Fibroblast of skin of scalp (primary cell): ENCODE results near the gene CIPC.

ENCODE experiments used
- DNase-seq: peaks from one replicate; pipeline ENCODE4 v3.0.0-alpha.2; 2013

CIPC gene

DNA sequence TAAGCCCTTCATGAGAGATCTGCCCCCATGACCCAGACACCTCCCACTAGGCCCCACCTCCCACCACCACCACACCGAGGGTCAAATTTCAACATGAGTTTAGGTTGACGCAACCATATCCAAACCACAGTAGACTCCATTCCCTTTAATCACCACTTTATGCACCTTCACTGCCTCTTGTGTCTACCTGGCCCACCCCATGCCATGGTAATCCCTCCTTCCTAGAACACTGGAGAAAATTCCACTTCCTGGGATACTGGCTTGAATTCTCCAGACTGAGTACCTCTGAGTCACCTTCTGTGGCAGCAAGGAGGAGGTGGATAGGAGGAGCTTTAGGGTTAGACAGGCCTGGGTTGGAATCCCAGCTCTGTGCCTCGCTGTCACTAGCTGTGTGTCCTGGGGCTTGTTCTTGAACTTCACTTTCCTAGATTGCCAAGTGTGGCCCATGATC is 26.1 kb upstream of the CIPC start:
- DNase-seq = peak; percentile 14

DNA sequence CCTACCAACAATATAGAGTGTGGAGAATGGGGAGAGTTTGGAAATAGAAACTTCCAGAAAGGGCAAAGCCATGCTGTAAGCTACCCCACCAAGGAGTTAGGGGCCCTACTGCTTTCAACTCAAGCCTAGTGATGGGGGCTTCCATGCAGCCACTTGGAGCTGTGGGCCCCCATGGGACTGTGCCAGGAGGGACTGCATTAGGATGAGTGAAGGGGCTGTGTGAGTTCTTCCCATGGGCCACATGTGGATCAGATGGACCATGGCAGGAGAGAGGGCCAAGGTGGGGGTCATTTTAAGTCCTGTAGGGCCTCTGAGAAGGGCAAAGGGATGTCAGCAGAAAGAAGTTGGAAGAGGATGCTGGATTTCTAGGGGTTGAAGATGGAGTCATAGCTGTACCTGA is 23.1 kb upstream of the CIPC start:
- no peak for DNase-seq

DNA sequence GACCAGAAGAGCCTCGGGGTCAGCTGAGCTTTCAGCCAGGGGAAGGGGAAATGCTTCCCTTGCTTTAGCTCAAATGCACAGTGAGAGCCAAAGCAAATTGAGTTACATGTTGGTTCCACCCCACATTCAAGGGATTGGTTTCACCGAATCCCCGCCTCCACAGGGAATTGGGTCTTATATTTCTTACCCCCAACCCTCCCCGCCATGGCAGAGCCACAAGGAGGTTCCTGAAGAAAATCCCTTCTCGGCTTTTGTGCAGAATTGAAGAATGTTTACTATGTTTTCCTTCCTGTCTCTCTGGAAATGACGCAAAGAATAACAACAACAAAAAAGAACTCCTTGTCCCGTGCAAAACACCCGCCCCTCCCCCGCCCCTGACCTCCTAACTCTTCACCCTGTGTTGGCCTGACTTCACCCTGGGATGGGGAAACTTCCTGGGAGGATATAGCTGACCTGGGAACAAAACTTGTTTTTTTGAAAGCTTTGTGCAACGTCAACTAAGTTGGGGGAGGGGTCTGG is 21.9 kb upstream of the CIPC start:
- DNase-seq = peak; percentile 20

DNA sequence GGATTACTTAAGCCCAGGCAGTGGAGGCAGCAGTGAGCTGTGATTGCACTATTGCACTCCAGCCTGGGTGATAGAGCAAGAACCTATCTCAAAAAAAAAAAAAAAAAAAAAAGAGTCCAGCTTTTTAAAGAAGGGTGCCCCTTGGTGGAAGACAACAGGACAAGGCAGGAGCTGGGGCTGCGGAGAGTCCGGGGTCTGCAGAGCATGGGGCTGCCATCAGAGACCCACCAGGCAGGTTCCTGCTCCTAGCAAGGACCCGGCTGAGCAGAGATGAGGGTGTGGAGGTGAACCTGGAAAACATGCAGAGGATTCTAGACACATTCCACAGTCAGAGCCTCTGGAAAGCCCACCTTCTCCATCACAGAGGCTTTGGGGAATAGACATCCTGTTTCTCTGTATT is 21.0 kb upstream of the CIPC start:
- DNase-seq = no peak

DNA sequence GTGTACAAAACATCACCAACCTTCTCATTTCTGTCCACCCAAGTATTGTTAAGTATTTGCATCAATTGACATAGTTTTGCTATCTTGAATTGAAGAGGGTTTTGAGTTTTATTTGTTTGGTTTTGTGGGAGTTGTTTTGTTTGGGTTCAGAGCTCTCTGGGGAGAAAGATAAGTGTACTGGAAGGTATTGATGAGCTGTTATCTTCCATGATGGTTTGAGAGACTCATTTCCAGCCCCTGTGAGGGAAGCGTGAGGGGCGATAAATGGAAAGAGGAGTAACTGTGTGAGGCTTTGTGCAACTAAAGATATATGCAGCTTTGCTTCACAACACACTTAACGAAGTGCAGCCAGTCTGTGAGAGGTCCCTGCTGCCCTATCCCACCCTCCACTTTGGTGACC is 15.7 kb upstream of the CIPC start:
- no peak for DNase-seq

DNA sequence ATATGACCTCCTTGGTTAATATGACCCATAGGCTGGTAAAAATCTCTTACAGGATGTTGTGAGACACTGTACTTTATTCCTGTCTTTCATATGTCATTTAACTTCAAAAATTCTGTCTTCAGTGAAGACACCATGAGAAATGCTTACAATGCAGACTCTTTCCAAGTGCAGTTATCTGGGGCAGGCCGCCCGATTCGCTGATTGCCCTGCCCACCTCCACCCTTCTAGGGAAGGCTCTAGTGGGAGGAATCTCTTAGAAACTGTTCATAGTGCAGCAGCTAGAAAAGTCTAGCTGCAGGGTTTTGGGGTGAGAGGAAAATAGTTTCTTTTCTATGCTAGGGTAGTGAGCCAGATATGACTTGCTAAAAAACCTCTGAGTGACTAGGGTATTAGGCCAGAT is 15.0 kb upstream of the CIPC start:
- no peak for DNase-seq

DNA sequence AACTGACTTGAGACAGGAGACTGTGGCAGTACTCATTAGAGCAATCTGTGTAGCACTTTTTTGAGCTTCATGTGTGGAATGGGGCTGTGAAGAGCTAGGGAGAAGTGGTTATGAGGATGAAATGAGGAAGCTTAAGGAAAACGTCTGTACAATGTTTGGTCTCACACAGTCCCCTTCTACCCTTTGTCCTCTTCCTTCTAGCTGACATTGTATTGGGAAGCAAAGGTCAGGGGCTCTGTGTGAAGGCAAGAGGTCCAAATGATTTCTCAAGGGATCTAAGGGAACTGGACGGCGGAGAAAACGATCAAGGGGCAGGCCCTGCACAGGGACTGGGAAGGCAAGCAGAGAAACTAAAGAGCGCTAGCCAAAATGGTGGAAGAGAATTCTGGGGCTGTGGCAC is 13.1 kb upstream of the CIPC start:
- no peak for DNase-seq

DNA sequence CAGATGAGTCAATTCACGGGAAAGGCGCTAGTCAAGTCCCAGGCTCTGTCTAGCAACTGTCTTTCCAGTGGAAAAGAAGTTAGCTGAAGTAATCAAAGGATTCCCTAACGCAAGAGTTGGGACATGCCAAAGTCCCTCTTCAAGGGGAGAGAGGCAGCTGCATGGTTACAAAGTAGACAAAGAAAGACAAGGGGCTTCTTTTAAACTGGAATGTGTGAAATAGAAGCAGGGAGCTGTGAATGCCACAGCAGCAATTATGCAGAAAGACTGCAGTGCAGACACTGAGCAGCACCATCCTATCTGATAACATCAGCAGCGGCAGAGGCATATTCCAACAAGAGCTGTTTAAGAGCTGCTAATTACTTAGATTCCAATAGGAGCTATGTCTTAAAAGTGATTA is 12.5 kb upstream of the CIPC start:
- DNase-seq = no peak

DNA sequence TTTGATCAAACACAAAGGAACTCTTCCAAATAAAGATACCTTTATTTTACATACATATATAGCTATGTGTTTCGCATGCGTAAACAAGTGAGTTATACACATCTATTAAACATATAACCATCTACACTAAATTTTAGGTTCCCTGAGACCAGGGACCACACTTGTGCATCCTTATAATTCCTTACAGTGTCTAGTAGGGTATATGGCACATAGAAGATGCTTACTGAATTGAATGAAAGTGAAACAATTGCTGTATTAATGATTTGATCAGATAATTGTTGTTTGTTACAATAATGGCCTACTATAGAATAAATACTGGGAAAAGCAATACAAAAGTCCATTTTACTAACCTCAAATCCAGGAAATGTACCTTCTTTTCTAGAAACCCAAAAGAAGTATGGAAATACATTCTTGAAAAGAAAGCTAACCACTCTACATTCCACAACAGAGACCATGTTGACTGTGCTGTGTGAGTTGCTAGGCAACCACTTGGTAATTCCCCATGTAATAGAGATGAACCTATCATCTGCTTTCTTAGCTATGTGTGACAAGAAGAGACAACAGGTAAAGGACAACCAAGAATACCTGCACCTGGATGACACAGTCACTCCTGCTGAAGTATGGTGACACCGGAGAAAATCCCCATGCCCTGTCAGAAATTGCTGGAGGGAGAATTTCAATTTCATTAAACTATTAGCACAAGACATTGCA is 11.9 kb upstream of the CIPC start:
- DNase-seq = peak; percentile 52

DNA sequence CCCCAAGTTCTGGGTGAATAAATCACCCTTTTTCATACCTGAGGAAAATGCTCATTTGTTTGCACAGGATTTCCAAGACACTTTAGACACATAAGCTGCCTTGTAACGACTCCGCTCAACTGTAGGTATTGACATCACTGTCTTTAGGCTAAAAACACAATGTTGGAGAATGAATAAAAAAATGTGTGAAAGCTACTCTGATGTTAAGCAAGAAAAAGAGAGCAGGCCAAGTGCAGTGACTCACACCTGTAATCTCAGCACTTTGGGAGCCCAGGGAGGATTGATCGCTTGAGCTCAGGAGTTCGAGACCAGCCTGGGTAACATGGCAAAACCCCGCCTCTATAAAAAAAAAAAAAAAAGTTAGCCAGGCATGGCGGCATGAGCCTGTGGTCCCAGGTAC is 11.1 kb upstream of the CIPC start:
- DNase-seq = no peak

DNA sequence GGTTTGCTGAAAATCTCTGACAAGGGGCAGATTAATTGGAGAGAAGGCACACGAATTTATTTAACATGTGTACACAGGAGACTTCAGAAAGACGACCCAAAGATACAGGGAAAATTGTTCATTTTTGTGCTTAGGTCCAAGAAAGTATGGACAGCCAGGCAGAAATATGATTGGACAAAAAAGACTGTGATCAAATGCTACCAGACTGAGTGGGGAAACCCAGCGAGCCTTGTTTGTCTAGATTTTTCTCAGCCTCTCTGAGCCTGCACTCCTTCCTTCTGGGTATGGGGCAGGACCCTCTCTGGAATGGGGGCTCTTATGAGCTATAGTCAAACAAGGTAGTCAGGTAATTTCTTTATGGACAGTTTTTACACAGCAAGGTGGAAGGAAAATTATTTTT is 10.4 kb upstream of the CIPC start:
- no peak for DNase-seq

DNA sequence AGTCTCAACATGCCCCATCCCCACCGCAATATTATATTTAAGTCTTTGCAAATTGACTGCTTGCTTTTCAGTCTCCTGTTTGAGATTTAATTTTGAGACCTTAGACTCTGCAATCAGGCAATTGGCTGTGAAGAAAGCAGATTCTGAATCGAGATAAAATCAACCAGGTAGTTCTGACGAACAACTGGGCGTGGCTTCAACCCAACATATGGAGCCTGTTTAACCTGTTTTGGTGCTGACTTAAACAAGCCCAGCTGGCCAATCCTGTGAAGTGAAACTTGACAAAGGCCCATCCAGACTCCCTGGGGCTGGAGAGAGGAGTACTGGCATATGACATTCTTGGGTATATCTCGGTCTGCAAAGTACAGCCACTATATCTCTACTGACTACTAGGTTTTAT is 9.8 kb upstream of the CIPC start:
- DNase-seq = no peak

DNA sequence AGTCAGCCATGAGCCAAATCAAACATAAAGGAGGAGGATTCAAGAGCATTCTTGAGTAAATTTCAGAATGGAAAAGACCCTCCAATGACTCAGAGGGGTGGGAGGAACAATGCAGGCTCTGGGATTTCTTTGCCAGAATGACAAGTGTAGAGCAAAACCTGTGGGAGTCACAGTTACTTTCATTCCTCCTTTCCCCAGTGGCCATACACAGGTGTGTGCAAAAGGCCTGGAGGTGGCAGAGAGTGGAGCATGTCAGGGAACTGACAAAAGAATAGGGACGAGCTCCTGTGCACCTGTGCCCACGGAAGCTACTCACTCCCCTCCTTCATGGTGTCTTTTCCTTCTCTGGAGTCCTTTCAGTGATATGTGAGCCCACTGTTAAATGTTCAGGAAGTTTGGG is 9.4 kb upstream of the CIPC start:
- no peak for DNase-seq

DNA sequence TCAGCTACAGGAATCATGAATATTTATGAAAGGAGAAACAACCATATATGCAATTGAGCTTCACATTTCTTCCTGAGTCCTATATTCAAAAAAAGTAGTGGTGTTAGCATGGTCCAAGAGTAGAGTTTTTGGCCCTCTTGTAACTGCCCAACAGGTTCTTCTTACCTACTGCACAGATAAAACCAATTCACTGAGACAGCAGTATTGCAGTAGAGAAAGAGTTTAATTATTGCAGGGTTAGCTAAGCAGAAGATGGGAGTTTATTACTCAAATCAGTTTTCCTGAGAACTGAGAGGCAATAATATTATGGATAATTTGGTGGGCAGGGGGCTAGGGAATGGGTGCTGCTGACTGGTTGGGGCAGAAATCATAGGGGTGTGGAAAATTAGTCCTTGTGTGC is 6.5 kb upstream of the CIPC start:
- DNase-seq = no peak

DNA sequence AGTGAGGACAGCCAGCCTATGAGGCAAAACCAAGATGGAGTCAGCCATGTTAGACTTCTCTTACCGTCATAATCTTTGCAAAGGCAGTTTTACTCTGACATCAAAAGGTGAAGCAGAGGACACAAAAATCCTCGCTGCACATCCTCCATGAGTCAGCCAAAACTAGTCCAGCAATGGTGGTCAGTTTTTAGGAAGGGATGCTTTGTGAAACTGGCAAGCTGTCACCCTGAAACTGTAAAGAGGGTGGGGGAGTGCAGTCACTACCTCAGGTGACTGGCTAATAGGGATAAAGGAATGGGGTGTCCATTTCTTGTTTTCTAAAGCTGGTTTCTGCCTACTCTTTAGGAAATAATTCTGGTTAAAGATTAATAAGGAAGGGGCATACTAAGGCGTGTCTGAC is 5.4 kb upstream of the CIPC start:
- no peak for DNase-seq

DNA sequence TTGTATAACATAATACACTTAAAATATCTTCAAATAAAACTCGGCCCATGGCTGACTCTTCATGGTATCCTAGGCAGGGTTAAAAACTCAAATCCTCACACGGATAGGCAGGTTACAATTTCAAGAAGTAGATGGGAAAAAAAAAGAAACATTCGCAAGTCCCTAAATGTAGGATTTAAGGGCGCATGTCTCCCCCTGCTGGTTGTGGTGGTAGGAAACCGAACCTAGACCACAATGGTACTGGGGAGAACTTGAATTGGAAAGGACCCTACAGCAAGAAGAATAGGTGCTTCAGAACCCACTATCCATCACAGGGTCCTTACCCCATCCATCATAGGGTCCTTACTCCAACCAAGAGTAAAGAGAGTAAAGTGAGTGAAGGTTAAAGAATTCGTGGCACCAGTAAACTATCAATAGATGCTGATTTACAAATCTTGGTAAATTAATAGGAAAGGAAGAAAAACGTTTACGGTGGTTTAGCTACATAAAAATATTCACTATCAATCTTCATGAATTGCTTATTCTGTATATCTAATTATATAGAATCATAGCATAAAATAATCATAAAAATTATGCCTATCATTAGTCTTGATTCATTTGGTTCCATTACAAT is 3.3 kb upstream of the CIPC start:
- DNase-seq = peak; percentile 73

DNA sequence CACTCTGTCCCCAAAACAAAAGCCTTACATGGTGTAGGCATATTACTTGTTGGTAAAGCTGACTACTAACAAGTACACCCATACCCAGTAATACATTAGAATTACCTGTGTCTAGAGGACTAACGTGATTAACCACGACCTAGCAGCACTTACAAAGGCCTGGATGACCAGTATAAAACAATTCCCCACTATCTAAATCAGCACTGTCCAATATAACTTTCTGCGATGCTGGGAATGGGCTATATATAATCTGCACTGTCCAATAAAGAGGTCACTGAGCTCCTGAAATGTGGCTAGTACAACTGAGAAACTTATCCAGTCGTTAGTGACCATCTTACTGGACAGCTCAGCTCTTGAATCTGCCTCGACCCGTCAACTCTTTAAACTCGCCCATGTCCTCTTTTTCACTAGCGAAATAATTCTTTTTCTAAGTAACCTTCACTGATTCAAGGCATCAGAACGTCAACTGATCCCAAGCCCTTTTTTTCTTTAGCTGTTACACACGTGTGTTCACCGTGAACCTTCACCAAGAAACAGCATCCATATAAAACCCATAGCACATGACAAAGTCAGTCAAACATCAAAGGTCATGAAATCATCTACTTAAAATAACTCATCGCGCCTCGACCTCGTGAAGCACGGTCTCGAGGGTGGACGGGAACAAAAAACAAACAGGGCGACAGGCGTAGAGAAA is 905 bp upstream of the CIPC start:
- DNase-seq = peak; percentile 1

DNA sequence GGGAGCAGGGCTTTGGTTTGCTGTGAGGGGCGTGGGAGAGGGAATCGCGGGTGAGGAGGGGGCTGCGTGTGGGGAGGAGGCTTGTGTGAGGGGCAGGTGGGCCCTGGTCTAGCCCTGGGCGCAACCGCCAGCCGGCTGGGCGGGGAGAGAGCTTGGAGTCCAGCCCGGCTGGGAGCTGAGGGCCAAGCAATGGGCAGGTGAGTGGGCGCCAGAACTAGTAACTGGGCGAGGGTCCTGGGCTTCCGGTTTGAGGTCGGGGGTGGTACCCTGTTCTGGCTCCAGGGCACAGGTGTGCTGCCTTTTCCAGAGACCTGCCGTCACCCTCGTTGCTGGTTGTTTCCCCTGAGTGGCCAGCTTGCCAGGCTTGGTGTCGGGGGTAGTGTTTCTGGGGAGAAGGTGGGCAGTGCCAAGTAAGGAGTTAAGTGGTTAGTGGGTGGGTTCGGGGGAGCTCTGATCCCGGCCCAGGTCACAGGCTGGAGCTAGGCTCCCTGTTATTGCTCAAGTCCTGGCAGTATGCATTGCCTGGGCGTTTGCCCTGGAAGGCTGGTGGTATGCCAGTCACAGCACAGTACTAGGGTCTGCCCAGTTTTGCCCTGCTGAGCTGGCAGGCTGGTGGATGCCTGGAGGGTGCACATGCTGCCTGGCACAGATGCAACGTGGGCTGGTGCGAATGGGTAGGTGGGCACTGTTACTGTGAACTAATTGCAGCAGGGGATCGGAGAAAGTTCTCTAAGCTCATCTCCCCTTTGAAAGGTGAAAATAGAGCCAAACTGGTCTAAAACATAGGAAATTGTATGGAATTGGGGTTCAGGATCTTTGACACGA is 683 bp downstream of the CIPC start:
- peak; percentile 3 for DNase-seq

DNA sequence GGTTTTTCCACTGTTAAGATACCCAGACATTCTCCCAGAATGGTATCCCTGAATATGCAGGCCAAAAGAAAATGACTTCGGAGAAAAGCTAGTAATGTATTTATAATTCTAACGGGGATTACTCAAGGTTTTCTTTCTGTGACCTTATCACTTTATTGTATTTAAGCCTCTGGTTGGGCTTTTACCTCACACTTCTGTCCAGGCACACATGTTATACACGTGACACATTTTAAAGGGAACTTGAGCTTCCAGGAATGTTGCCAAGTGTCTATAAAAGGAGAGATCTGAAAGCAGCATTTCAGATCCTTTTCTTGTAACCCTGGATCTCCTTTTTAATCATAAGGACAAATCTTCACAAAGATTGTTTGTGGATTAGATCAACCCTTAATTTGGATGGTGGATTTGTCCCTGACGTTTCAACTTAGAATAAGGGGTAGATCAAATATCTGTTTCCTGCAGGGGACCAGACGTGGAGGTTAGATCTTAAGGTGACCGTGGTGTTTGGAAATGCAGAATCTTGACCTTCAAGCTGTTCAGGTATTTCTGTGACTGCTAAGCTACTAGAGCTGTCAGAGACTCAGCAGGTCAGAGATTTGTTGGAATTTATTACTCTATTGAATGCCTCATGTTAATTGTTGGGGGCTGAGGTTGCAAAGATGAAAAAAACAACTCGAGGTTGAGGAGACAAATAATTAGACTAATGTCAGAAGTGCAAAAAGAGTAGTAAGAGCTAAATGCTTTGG is 1.5 kb downstream of the CIPC start:
- DNase-seq = peak; percentile 65

DNA sequence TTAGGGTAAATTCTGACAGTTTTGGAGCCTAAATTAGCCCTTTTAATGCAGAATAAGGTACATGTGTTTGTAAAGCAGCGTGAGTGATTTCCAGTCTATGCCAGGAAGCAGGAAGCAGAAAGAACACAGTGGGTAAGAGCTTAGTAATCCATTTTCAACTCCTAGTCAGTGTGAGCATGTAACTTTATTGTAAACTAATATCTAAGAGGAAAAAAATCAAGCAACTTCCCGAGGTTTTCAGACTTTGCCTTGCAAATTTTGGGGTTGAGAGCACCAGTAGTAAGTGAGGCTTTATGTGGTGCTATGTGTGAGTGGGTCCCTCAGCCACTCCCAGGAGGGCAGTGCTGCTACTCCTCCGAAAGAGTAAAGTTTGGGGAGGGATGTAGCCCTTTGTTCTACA is 2.9 kb downstream of the CIPC start:
- no peak for DNase-seq

DNA sequence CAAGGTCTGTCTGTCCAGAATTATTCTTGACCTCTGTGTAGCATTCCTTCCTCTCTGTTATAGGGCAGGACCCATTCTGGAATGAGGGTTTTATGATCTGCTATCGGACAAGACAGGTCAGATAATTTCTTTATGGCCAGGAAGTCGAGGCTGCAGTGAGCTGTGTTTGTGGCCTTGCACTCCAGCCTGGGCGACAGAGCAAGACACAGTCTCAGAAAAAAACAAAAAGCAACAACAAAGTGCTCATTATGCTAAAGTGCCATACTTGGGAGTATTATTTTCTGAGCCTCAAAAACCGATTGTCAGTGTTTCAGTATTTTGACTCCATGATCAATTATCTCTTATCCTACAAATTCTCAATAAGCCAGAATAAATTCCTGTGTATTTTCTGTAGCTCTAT is 4.1 kb downstream of the CIPC start:
- no peak for DNase-seq

DNA sequence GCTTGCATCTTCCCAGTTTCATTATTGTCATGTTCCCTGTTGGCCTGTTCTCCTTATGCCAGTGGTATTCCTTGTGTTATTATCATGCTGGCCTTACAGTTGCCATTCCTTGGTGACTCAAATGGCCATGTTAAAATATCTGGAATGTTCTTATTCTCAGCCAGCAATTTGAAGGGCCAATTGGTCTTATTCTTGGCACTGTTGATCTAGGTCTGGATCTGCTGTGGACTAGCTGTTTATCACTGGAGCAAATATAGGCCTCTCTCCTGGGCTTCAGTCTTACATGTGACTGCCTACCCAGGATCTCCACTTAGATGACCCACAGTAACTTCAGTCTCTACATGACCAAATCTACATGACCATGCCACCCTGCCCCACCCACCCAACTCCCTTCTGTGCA is 5.4 kb downstream of the CIPC start:
- DNase-seq = no peak
